HFFc6 (cell line): ENCODE results near the gene RESF1. TPM values are rescaled to one million over a fixed set of nuclear protein-coding genes. Genes with fewer than 3 reads are reported as not detected.
A peak's percentile ranks its signal among the peaks of the same experiment; 100 is the strongest.

Experiments
- DNase-seq: peaks from one replicate; pipeline ENCODE4 v3.0.0-alpha.2; 2018
- H3K27ac Mint-ChIP-seq: 2 replicates; pipeline ENCODE4 v1.8.0; 2020; ENCODE audit warnings: mild to moderate bottlenecking, mixed read lengths
- H3K27me3 Mint-ChIP-seq: 2 replicates; pipeline ENCODE4 v1.8.0; 2021; ENCODE audit warnings: mild to moderate bottlenecking, moderate library complexity, mixed read lengths; ENCODE audit not compliant: insufficient read depth
- H3K36me3 Mint-ChIP-seq: 2 replicates; pipeline ENCODE4 v1.8.0; 2021; ENCODE audit warnings: low read depth, mixed read lengths
- H3K4me1 Mint-ChIP-seq: 2 replicates; pipeline ENCODE4 v1.8.0; 2020; ENCODE audit warnings: low read depth, mixed read lengths
- H3K4me3 Mint-ChIP-seq: 2 replicates; pipeline ENCODE4 v1.8.0; 2020; ENCODE audit warnings: mild to moderate bottlenecking, moderate library complexity, mixed read lengths
- H3K9me3 Mint-ChIP-seq: 2 replicates; pipeline ENCODE4 v1.8.0; 2020; ENCODE audit warnings: mild to moderate bottlenecking, mixed read lengths
- CTCF ChIP-seq: fragments of 200-600 bp; sonication (generic); IDR thresholded peaks from 2 replicates; pipeline ENCODE4 v1.5.0; 2021; ENCODE audit warnings: antibody characterized with exemption, mild to moderate bottlenecking
- total RNA-seq, 6 experiments: library from RNA; stranded (reverse); fragmentation: NEBNext Ultra II Directional; extraction: Animal tissue kit (Norgen Biotek cat#: 25700); gene quantifications; 2 replicates in 1 of 6; 3 replicates in 5 of 6; pipeline ENCODE4 v1.2.3, GENCODE V29; 2021

The RESF1 gene
- total RNA-seq, 6 experiments from 2014 or later: 7.0 to 10.1 (median 9.1) TPM

- H3K36me3 Mint-ChIP-seq: peaks cover 5% of the 10 kb centered on the region; the same call in 1 of the 2 replicates
Measured at GRCh38 chr12:31952418-31952817, 6.8 kb upstream of the RESF1 start.

GRCh38 chr12:31954925-31955858, 4.0 kb upstream of the RESF1 start:
- TF ChIP-seq CTCF: no peak
- H3K27me3 Mint-ChIP-seq: peaks cover 4% of the 10 kb centered on the region
- no peak overlapping the region for H3K4me3 Mint-ChIP-seq
- no peak for DNase-seq
- peaks cover 12% of the 10 kb centered on the region for H3K4me1 Mint-ChIP-seq
- no peak overlapping the region for H3K27ac Mint-ChIP-seq
- no peaks in the 10 kb centered on the region; the same call in 1 of the 2 replicates for H3K36me3 Mint-ChIP-seq
- H3K9me3 Mint-ChIP-seq: no peaks in the 10 kb centered on the region; the same call in 1 of the 2 replicates

More at GRCh38 chr12:31952418-31952817, 6.8 kb upstream of the RESF1 start:
- DNase-seq: no peak
- Mint-ChIP-seq H3K4me3 (no peak overlapping the region), H3K9me3 (peaks cover 10% of the 10 kb centered on the region), H3K27ac (no peak overlapping the region), H3K27me3 (peaks cover 12% of the 10 kb centered on the region), H3K4me1 (no peaks in the 10 kb centered on the region)
- no peak for TF ChIP-seq CTCF

GRCh38 chr12:31958569-31959160, 550 bp upstream of the RESF1 start:
- no peak for DNase-seq
- Mint-ChIP-seq H3K4me1 (peaks cover 28% of the 10 kb centered on the region), H3K36me3 (peaks cover 8% of the 10 kb centered on the region)

GRCh38 chr12:31959701-31960391, 631 bp downstream of the RESF1 start:
- H3K36me3 Mint-ChIP-seq: peaks cover 20% of the 10 kb centered on the region
- H3K4me3 Mint-ChIP-seq: peak overlapping the region; percentile 92
- peak; percentile 39 for DNase-seq
- peaks cover 2% of the 10 kb centered on the region; the same call in 1 of the 2 replicates for H3K27me3 Mint-ChIP-seq
- peaks cover 28% of the 10 kb centered on the region for H3K4me1 Mint-ChIP-seq
- no peak for TF ChIP-seq CTCF
- H3K9me3 Mint-ChIP-seq: no peaks in the 10 kb centered on the region; the same call in 1 of the 2 replicates
- peak overlapping the region; percentile 77 for H3K27ac Mint-ChIP-seq

More at GRCh38 chr12:31958569-31959160, 550 bp upstream of the RESF1 start:
- Mint-ChIP-seq H3K4me3 (peak overlapping the region; percentile 94), H3K27ac (peak overlapping the region; percentile 84), H3K9me3 (no peaks in the 10 kb centered on the region; the same call in 1 of the 2 replicates), H3K27me3 (peaks cover 2% of the 10 kb centered on the region; the same call in 1 of the 2 replicates)
- TF ChIP-seq CTCF: no peak

GRCh38 chr12:31961137-31961536, 1.9 kb downstream of the RESF1 start:
- peaks cover 28% of the 10 kb centered on the region for H3K4me1 Mint-ChIP-seq
- peak overlapping the region; percentile 92 for H3K4me3 Mint-ChIP-seq
- no peak for DNase-seq
- H3K27ac Mint-ChIP-seq: no peak overlapping the region
- no peaks in the 10 kb centered on the region for H3K27me3 Mint-ChIP-seq
- no peak for TF ChIP-seq CTCF
- no peaks in the 10 kb centered on the region; the same call in 1 of the 2 replicates for H3K9me3 Mint-ChIP-seq
- peaks cover 27% of the 10 kb centered on the region for H3K36me3 Mint-ChIP-seq
